HS-5 (cell line): ENCODE data around the gene MMEL1.
"Not testable (repeated sequence)": the region's sequence is repeated elsewhere in the genome, so short reads cannot be mapped to it uniquely, and the experiment has no call there.

Experiments used
- DNase-seq: peaks from one replicate; pipeline ENCODE4 v3.0.0-alpha.2; 2012; ENCODE audit warnings: low read depth

The MMEL1 gene

DNA sequence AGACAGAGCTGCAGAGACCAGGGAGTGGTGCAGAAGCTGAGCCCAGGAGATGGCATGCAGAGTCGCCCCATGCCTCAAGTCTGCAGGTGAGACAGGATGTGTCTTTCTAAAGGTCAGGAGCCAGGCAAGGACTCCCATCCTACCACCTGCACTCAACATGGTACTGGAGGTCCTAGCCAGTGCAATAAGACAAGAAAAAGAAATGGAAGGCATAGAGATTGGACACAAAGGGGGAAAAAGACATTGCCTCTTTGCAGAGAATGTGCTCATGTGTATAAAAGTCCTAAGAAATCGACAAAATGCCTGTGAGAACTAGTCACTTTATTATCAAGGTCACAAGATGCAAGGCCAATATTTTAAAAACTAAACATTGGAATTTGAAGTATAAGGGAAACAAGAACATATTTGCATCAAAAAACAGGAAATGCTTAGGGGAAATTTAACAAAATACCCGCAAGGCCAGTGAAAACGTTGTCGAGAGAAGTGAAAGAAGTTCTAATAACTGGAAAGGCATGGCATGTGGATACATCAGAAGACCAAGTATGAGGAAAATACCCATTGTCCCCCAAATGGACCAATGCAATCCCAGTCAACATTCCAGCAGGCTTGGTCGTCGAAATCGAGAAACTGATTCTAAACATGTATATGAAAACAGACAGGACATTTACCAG is 59.4 kb downstream of the MMEL1 start:
- DNase-seq = no peak

DNA sequence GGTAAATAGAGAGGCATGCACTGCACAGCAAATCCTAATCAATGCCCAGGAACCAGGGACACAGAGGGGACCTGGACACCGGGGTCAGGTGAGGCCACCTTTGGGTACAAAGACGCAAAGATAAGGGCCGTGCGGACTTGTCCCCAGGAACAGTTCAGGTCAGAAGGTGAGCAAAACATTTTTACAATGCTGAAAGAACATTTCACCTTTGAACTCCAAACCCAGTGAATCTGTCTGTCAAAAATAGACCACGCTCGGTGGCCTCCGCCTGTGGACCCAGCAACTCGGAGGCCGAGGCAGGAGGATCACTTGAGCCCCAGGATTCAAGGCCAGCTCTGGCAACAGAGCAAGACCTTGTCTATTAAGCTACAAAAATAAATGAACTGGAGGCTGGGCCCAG is 61.5 kb downstream of the MMEL1 start:
- DNase-seq = no peak

DNA sequence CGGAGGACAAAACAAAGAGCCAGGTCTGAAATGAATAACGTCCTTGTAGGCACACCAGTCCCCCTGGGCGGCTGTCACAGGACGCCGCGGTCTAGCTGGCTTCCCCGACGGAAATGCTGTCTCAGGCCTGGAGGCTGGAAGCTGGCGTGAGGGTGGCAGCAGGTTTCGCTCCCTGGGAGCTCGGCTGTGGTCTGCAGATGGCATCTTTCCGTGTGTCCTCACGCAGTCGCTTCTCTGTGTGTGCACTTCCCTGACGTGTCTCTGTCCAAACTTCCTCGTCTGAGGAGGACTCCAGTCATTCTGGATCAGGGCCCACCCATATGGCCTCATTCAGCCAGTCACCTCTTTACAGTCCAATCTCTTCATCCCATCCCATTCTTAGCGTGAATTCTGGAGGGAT is 62.5 kb downstream of the MMEL1 start:
- no peak for DNase-seq

DNA sequence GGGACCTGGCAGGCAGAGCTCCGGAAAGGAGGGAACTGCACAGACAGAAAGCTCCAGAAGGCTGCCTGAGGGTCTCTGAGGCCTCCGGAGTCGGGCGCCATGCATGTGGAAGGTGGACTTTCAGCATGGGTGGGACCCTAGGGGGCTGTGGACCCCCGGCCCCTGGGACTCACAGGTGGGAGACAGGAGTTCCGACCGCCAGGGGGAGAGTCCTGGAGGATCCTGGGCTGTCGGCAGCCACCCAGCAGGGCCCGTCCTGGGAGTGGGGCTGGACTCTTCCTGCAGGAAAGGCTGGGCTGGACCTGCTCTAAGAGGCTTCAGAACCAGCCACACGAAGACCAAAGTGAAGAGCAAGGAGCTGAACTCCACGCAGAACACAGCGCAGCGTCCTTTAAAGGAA is 63.1 kb downstream of the MMEL1 start:
- DNase-seq = not testable (repeated sequence)

DNA sequence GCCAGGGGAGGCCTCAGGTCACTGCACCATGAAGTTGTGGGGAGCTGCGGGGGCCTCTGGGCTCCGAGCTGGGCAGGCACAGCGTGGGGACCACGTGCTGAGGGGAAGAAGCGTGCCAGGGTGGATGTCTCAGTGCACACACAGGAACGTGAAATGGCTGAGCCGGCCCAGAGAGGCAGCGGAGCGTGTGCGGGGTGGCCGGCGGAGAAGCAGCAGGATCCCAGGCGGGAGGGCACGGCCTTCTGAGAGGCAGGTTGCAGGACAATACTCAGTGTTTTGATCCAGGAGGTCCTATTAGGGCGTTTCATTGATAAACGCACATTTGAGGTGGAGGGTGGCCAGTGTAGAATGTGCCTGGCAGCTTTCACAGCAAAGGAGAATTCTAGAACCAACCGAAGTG is 63.8 kb downstream of the MMEL1 start:
- DNase-seq = no peak

DNA sequence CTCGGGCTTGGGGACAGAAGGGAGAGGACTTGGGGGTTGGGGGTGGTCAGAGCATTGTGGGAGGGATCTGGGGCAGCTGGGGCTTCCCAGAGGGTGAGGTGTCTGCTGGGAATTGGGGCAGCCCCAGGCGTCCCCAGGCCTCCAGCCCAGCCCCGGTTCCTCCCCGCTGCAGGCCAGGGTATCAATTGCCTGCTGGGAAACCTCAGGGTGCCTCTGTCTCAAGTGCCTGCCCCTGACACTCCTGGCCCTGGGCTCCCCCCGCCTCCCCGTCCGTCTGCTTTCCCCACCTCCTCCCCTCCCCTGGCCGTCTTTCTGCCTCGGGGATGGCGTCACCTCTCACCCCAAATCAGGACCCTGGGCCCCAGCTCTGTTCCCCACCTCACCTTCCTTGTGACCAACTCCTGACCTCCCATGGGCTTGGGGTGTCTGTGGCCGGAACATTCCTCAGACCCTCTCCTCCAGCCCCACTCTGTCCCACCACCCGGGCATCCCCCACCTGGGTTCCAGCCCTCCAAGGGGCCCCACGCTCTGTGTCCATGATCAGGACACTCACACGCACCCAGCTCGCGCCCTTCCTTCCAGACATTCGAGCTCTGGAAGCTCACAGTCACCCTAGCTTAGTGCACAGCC is 64.5 kb downstream of the MMEL1 start:
- DNase-seq = not testable (repeated sequence)

DNA sequence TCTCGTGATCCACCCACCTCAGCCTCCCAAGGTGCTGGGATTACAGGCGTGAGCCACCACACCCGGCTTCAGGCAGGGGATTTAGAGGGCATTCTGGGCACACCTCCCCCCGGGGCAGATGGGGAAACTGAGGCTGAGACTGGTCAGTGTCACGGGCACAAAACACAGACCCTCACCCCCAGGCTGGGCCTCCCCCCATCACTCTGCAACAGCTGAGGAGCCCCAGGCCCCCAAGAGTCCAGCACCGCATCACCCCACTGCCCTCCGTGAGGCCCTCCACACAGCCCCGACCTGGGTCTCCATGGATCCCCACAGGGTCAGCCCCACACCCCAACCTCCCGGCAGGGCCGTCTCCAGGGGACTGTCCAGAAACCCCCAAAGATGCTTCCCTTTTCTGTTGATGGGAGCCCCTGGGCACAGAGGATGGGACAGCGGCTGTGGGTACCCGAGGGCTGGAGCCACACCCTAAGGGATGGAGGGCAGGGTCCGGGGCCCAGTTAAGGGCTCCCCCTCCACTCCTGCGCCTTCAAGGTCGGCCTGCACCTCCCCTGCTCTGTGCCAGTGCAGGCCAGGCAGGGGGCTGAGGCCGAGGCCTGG is 65.6 kb downstream of the MMEL1 start:
- no peak for DNase-seq

DNA sequence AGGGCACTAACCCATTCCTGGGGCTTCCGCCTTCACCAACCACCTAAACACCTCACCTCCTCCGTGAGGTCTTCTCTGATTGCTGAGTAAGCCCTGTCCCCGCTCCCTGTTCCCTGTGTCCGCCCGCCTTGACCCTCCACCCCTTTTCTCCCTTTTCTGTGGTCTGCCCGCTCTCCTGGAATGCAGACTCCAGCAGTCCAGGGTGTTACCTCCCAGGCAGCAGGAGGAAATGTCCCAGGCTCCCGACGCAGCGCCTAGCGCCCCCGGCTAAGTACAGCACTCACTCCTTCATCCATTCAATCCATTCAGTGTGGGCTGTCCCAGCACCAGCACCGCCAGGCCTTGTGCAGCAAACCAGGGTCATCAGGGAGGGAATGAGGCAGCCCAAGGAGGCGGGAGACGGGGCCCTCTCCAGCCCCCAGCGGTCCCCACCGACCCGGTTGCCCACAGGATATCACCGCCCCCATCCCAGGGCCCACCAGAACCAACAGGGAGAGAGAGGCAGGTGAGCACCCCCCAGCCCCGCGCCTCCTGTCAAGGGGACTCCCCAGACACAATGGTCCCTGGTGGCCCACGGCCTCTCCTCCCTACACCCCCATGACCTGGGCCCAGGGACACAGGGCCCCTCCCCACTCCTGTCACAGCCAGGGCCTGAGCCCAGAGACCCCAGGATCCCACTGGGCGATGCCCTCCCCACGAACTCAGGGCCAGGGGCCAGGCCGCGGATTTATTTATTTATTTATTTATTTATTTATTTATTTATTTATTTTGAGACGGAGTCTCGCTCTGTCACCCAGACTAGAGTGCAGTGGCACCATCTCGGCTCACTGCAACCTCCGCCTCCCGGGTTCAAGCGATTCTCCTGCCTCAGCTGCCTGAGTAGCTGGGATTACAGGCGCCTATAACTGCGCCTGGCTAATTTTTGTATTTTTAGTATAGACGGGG is 66.4 kb downstream of the MMEL1 start:
- no peak for DNase-seq

DNA sequence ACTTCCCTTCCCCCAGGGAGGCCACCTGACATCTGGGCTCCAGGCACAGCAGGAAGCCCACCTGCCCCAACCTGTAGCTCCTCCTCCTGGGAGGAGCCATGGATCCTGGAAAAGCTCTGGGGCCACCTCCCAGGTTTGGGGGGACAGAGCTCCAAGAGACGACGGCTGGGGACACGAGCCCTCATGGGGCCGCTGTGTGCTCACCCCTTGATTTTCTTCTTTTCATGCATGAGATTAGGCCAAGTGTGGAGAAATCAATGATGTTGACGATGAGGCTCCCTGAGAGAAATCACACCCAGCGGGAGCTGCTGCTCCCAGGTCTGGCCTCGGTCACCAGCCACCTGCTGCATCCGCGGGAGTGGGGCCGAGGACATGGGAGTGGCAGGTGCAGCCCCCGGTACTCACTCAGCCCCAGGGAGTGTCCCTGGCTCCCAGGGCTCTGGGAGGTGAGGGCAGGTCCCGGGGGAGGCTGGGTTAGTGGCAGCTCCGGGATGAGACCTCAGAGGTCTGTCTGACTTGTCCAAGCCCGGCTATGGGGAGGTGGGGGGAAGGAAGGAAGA is 67.9 kb downstream of the MMEL1 start:
- DNase-seq = no peak

DNA sequence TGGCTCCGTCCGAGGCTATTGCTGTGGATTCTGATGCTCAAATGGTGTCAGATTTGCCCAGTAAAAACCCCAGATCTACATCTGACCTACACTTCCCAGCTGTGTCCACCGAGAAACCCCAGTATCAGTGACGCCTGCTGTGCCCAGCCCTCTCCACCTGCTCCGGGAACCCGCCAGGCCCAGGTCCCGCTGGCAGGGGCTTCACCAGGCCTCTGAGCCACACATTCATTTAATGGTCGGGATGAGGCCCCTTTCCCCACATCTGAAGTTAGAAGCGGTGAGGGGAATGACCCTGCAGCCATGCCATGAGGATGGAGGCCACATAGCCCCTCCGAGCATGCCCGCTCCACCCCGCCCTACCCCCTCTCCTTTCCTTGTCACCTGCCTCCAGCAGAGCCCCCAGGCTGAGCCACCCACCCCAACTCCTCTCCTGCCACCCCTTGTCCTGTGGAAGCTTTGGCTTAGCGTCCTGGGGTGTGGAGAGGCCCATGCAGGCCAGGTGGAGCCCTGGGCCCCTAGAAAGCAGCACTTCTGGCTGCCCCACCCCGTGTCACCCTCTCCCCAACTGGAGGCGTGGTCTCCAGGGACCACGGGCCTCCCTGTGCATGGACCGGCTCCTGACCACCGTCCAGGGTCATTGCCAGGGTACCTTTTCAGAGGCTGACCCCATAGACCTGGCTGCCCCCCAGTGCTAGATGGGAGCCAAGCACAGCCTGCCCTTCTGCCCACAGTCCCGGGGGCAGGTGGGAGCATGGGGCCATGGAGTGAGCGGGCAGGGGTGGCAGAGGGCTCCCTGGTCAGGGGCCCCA is 68.6 kb downstream of the MMEL1 start:
- DNase-seq = no peak

DNA sequence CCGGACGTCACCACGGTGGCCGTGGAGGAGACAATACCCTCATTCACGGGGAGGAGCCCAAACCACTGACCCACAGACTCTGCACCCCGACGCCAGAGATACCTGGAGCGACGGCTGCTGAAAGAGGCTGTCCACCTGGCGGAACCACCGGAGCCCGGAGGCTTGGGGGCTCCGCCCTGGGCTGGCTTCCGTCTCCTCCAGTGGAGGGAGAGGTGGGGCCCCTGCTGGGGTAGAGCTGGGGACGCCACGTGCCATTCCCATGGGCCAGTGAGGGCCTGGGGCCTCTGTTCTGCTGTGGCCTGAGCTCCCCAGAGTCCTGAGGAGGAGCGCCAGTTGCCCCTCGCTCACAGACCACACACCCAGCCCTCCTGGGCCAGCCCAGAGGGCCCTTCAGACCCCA is 69.6 kb downstream of the MMEL1 start:
- DNase-seq = no peak

DNA sequence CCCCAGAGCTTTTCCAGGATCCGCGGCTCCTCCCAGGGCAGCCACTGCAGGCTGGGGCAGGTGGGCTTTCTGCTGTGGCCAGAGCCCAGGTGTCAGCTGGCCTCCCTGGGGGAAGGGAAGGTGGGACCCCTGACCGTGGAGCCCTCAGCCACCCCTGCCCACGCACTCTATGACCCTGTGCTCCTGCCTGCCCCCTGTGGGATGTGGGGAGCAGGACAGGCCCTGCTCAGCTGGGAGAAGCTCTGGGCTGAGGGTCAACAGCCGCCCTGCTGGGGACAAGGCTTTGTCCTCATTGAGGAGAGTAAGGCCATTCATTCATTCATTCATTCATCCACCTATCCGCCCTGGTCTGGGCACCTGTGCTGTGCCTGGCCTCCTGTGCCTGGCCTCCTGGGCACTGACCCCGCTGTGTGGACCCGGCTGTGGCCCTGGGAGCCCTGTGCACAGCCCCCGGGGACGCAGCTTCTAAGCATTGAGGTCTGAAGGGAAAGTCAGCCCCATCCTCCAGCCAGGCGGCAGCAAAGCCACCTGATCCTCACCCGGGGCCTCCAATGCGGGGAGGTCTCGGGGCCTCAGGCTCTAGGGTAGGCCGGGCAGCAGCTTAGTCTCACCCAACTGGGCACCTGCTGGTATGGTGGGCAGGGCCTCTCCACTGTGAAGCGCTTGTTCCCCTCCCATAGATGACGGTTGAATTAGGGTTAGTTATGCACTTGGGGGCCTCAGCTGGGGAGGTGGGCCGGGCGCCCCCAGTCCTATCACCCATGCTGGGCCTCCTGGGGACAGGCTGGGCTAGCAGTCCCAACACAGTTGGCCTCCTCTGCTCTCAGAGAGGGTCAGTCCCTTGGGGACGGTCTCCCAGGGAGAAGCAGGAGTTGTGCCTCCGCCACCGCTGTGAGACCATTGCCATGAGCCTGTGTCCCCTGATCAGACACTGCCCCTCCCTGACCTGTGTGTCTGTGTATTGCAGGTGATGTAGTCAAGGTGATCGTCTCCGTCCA is 70.6 kb downstream of the MMEL1 start:
- DNase-seq = no peak

DNA sequence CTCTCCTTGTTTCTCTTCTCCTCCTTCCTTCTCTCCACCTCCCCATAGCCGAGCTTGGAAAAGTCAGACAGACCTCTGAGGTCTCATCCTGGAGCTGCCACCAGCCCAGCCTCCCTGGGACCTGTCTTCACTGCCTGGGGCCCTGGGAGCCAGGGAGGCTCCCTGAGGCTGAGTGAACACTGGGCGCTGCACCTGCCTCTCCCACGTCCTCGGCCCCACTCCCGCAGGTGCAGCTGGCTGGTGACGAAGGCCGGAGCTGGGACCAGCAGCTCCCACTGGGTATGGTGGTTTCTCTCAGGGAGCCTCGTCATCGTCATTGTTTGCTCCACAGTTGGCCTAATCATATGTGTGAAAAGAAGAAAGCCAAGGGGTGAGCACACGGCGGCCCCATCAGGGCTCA is 71.4 kb downstream of the MMEL1 start:
- DNase-seq = no peak

DNA sequence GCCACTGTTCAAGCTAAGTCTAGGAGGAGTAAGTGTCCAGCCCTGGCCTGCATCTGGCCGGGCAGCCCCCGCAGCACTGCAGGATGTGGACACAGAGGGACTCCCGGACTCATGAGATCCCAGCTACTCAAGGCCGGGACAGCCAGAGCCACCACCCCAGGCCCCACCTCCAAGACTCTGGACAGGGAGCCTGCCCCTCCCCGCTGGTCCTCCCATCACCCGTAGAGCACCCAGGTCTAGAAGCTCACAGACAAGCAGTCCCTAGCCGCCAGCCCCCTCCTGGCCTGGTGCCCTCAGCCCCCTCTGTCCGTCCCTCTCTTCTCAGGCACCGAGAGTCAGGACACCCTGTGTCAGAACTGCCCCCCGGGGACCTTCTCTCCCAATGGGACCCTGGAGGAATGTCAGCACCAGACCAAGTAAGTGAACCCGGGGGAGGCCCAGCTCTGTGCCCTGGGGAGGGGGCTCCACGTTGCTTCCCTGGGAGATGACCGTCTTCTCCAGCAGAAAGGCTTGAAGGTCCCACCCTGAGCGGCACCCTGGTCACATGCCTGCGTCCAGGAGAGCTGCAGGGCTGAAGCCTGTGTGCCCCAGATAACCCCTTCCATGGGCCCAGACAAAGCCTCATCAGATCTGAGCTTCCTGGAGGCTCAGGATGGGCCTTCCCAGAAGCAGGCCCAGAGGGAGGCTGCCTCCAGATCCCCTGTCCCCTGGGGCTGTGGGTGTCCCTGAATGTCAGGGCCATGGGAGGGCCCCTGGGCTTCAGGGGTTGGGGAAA is 72.3 kb downstream of the MMEL1 start:
- DNase-seq = no peak

DNA sequence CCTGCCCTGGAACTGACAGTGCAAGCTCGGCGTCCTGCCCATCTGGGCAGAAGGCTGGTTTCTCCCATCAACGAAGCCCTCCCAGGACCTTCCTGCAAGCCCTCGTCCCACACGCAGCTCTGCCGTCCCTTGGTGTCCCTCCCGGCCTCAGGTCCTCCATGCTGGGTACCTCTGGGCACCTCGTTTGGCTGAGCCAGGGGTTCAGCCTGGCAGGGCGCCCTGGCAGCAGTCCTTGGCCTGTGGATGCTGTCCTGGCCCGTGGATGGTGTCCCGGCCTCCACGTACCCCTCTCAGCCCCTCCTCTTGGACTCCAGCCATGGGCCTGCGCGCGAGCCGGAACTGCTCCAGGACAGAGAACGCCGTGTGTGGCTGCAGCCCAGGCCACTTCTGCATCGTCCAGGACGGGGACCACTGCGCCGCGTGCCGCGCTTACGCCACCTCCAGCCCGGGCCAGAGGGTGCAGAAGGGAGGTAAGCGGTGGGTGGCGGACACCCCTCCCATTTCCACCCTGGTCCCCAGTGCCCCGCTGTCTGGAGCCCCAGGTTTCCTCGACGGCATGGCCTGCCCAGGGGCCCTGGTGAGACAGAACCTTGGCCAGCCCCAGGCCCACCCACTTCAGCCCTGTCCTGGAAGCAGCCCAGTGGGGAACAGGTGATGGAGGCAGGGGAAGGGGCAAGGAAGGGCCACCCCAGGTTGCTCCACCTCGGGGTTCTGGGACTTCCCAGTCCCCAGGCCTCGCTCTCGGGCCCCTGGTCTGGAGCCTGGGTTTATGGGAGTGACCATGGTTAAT is 73.1 kb downstream of the MMEL1 start:
- no peak for DNase-seq

DNA sequence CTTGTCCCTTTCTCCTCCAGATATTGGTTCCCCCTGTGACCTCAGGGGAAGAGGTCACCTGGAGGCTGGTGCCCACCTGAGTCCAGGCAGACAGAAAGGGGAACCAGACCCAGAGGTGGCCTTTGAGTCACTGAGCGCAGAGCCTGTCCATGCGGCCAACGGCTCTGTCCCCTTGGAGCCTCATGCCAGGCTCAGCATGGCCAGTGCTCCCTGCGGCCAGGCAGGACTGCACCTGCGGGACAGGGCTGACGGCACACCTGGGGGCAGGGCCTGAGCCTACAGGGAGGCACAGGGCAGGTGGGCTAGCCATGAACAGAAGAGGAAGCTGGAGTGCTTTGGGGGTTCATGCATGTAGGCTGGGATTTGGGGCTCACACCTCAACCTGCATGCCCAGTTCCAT is 74.0 kb downstream of the MMEL1 start:
- DNase-seq = no peak

DNA sequence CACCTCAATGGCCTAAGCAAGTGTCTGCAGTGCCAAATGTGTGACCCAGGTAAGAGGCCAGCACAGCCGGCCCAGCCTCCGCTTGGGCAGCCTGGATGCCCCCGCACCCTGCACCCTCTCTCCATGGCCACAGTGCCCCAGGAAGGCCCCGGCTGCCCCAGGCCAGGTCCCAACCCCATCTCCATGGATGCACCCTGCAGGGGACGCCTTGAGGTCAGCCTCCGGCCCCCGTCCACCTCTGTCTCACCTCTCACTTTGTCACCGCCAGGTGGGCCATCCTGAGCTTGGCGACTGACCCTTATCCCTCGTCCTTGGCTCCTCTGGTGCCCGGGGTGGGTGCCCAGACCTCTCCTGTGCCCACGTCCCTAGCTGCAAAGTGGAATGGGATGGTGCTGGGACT is 74.4 kb downstream of the MMEL1 start:
- no peak for DNase-seq
